Motor neuron (in vitro differentiated cells): Measurements from ENCODE around the gene CIAO3. TPM values are rescaled to one million over a fixed set of nuclear protein-coding genes. Genes with fewer than 3 reads are reported as not detected.

Experiments used
- ATAC-seq, 8 experiments: fragments of 200-7000 bp; cut with Tn5 transposase; replicated peaks in 6 of 8; 2 replicates each; pipeline ENCODE4 v1.8.0; 2021; ENCODE audit warnings: mild to moderate bottlenecking in 8 of 8, moderate library complexity in 8 of 8
- H3K27ac ChIP-seq, 2 donors: fragments of 250-450 bp; sonication (Bioruptor Pico); 2 replicates each; pipeline ENCODE4 v1.9.0; 2021; ENCODE audit warnings: antibody characterized with exemption in 2 of 2, mild to moderate bottlenecking in 2 of 2, moderate library complexity in 1 of 2
- H3K4me1 ChIP-seq, 2 donors: fragments of 250-450 bp; sonication (Bioruptor Pico); replicated peaks in 1 of 2; 2 replicates each; pipeline ENCODE4 v1.6.1; 2021; ENCODE audit warnings: antibody characterized with exemption in 2 of 2, mild to moderate bottlenecking in 2 of 2, moderate library complexity in 1 of 2
- H3K4me3 ChIP-seq, 5 donors: fragments of 250-450 bp; sonication (Bioruptor Pico); 2 replicates each; pipeline ENCODE4 v1.9.0; 2021; ENCODE audit warnings: antibody characterized with exemption in 5 of 5, mild to moderate bottlenecking in 5 of 5, moderate library complexity in 4 of 5
- WGBS, 10 experiments: fragments of 450-650 bp; shearing (Covaris generic); methylation state at CpG; one replicate each; pipeline ENCODE4 v1.0.0; 2022; 5-methylcytosine and 5-hydroxymethylcytosine counted together
- in situ Hi-C, 9 experiments: fragments of 400-800 bp; cut with MboI; loops; one replicate each; pipeline ENCODE4 v1.15.0; 2021; ENCODE audit warnings: low sequenced_read_pairs in 9 of 9, low pct_unique_long_range_greater_than_20kb in 2 of 9; ENCODE audit not compliant: unreplicated experiment in 9 of 9
- total RNA-seq, 8 experiments: library from RNA; unstranded; fragments of 300-600 nt; gene quantifications; 2 replicates each; pipeline versions ENCODE4 v1.2.3 to v1.2.4, GENCODE V29; 2022

Gene CIAO3
- total RNA-seq, 8 experiments from 2014 or later: 15.0 to 30.5 (median 24.9) TPM

DNA sequence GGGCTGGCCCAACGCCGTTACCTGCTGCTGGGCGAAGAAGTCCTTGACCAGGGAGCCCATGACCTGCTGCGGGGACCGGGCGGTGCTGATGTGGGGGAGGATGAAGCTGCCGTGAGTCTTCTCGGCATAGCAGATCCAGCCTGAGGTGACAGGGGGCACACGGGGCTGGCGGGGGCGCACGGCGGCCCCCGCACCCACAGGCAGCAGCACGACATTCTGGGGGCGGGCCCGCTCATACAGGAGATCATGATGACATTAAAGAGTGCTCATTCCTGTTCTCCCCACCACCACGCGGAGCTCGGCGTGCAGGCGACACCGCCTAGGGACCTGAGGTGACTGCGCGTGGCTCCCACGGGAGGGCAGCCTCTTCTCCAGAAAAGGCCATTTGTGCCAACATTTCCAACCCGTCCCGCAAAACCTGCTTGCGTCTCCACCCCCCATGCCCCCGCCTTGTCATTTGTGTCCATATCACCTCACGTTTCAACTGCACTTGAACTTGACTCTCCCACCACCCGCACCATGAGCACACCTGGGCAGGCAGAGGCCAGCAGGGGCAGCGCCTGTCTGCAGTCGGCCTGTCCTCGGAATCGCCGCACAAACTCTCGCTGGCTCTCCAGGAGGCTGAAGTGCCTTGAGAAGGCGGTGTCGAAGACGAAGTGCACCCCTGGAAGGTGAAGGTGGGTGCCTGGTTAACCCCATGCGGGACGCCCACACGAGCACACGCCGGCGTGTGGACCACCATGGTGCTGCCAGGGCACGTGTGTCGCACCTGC, 6.4 kb downstream of the CIAO3 start:
- WGBS, 10 experiments: 90 to 100% (median 98%) methylated on average over 2 to 14 of the region's 49 CpGs; no CpG with 5 or more reads in 4 of the 10 experiments
- in situ Hi-C loops: no loop called here
- ATAC-seq: no peak
- Histone ChIP-seq H3K4me1 (no peaks in the 10 kb centered on the region), H3K4me3 (no peak overlapping the region), H3K27ac (no peak overlapping the region)

DNA sequence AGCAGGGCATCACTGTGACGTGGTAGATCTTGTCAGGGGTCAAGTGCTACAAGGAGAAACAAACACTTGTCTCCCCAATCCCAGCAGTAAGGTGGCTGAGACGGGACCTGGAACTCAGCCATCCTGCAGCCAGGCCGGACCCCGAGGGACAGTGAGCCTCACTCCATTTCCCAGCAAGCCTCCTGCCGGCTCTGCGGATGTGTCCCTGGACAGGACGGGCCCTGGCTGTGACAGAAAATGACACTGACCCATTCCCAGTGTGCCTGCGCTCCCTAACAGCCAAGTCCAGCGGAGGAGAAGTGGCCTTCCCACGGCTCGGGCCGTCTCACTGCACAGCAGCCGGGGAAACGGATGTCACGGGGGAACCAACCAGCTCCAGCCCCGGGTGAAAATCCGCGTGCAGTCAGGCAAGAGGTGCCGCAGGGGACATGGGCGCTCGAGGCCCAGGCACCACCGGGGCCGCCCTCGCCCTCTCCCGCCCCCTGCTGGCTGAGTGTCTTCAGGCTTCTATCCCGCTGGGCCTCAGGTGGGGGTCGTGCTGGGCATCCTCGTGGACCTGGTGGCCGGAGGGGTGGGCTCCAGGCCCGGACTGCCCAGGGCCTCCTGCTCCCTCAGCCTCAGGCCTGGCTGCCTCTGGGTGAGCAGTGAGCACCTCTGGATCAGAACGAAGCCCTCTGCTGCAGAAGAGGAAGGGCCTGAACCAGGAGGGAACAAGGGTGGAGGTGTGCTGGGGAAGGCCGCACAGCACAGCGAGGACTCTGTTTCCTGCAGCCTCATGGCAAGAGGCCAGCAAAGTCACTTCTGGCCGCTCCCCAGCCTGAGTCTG, 7.2 kb downstream of the CIAO3 start:
- Histone ChIP-seq H3K4me1 (peaks cover 0 to under 1% of the 10 kb centered on the region in 2 donors), H3K4me3 (no peak overlapping the region), H3K27ac (no peak overlapping the region)
- in situ Hi-C loops: no loop called here
- ATAC-seq: peak in 6 of 8 experiments; percentile 9 to 23 (median 15)
- 73 to 94% (median 87%) methylated on average over 2 to 20 of the region's 34 CpGs; no CpG with 5 or more reads in 5 of the 10 experiments for WGBS, 10 experiments

DNA sequence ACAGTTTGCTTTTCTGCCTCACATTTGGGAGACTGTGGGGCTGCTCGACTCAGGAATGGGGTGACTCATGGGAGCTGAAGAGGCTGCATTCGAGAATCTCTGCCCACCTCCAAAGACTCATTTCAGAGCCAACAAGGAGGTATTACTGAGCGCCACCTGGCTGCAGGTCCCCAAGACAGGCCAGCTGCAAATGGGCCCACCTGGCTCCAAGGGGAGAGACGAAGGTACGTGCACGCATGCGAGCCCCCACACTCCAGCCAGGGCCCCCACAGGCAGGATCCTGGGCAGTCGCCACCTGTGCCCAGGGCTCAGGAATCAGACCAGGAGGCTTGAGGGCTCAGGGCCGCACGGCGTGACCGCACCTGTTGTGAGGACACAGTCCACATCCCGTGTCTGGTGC, 7.9 kb downstream of the CIAO3 start:
- H3K4me3 ChIP-seq: no peak overlapping the region
- no peak for ATAC-seq
- peaks cover 0 to 2% of the 10 kb centered on the region in 2 donors for H3K4me1 ChIP-seq
- no peak overlapping the region for H3K27ac ChIP-seq
- 87 to 100% (median 97%) methylated on average over 1 to 6 of the region's 13 CpGs; no CpG with 5 or more reads in 7 of the 10 experiments for WGBS, 10 experiments
- in situ Hi-C loops: no loop called here

DNA sequence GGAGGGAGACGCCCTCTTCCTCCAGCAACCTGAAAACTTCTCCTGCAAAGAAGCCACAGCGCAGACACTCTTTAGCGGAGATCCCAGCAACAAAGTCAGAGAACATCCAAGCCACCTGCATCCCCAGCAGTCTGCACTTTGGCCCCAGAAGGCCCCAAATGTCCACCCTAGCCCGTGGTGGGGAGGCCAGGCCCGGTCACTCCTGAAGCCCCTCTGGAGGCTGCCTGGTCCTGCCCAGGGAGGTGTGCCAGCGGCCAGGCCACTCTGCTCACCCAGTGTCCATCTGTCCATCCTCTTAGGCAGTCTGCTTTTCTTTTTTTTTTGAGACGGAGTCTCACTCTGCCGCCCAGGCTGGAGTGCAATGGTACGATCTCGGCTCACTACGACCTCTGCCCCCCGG, 8.5 kb downstream of the CIAO3 start:
- Histone ChIP-seq H3K27ac (no peak overlapping the region), H3K4me1 (peaks cover 0 to 2% of the 10 kb centered on the region in 2 donors), H3K4me3 (no peak overlapping the region)
- in situ Hi-C loops: no loop called here
- no peak for ATAC-seq
- 76 to 100% (median 94%) methylated on average over 2 to 9 of the region's 12 CpGs; no CpG with 5 or more reads in 5 of the 10 experiments for WGBS, 10 experiments

DNA sequence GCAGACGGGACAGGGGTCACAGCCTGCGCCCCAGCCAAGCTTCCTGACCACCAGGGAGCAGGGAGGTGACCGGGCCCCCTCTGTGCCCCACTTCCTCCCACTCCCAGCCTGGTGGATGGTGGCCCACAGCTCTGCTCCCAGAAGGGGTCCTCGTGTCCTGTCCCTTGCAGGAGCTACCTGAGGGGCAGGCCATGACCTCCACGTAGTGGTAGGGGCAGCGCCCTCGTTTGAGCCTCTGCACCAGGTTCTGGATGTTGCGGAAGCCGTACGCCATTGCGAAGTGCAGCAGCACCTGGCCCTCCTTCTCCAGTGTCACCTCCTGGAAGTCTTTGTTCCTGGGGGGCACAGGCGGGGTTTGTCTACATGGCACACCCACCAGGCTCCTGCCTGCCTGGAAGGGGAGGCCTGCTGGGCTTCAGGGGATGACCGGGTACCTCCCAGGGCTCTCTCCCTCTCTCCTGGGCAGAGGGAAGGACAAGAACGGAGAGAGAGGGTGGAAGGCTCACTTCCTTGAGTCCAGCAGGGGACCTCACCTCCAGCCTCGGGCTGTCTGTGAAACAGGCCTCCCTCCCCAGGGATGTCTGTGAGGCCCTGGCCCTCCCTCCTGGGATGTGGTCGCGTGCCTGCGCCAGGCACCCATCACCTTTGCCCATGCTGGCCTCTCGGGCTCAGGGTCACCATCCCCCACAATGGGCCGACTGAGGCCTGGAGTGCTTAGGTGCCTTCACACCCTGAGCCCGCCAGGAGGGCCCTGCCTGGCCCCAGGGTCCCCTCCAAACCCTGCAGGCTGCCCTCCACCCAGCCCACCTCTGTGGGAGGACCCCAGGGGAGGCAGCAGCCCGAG, 9.9 kb downstream of the CIAO3 start:
- Histone ChIP-seq H3K4me1 (peaks cover 0 to 6% of the 10 kb centered on the region in 2 donors), H3K4me3 (no peak overlapping the region), H3K27ac (no peak overlapping the region)
- in situ Hi-C loops: no loop called here
- no peak for ATAC-seq
- WGBS, 10 experiments: 80 to 100% (median 90%) methylated on average over 1 to 7 of the region's 22 CpGs; no CpG with 5 or more reads in 5 of the 10 experiments

DNA sequence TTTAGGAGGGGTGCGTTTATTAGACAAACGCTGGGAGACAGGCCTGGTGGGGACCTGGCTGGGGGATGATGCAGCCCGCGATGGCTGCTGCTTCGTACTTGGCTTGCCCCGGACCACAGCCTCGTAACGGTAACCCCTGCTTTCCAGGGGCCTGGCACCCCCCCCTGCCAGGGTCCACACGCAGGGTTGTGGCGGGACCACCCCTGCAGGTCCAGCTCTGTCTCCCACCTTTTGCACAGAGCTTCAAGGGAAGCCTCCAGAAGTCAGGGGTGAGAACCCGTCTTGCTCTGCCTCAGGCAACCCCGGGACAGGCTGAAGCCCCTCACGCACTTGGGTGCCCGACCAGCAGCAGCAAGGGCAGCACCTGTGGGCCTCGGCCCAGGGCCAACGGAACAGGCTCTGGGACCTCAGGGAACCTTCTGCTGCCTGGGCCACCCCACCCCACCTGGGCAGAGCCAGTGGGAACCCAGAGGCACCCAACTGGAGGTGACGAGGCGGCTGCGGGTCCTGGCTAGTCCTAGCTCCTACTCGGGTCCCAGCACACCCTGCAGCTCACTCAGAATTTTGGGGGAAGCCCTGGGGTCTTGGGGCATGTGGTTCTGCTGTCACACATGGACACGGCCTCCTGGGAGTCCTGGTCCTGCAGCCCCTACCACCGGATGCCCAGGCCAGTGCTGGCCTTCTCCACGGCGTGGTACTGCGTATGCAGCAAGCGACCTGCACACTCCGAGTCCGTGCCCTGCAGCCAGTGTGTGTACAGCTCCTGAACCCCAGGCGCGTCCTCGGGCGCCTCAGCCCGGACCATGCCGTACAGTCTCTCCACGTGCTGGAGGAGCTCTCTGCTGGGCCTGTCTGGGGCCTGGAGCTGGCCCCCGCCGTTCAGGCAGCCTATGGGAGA, 10.8 kb downstream of the CIAO3 start:
- Histone ChIP-seq H3K27ac (no peak overlapping the region), H3K4me1 (peaks cover 0 to 6% of the 10 kb centered on the region in 2 donors), H3K4me3 (no peak overlapping the region)
- no peak for ATAC-seq
- 78 to 100% (median 93%) methylated on average over 2 to 14 of the region's 37 CpGs; no CpG with 5 or more reads in 5 of the 10 experiments for WGBS, 10 experiments
- in situ Hi-C loops: no loop called here

DNA sequence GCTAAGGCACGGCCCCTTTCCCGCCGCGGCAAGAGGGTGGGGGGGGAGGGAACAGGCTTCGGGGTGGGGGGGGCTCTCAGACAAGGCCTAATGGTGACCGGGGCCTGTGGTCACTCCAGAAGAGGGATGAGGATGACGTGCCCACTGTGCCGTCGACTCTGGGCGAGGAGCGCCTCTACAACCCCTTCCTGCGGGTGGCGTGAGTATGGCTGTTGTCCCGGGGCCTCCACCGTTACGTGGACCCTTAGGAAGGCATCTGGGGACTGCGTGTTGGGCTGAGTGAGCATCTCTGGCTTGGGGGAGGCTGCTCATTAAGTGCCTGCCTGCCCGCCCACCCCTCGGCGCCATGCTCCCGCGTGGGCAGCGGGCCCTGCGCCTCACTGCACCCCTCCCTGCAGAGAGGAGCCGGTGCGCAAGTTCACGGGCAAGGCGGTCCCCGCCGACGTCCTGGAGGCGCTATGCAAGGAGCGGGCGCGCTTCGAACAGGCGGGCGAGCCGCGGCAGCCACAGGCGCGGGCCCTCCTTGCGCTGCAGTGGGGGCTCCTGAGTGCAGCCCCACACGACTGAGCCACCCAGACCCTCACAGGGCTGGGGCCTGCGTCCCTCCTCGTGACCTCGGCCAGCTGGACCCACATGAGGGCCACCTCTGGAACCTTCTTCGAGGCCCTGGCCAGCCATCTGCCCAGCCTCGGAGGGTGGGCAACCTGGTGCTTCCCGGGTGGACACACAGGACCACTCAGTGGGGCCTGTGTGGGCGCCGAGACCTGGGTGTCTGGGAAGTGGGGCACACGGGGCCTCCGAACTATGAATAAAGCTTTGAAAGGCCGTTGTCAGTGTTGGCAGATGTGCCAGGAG, 11.7 kb downstream of the CIAO3 start:
- no peak for ATAC-seq

DNA sequence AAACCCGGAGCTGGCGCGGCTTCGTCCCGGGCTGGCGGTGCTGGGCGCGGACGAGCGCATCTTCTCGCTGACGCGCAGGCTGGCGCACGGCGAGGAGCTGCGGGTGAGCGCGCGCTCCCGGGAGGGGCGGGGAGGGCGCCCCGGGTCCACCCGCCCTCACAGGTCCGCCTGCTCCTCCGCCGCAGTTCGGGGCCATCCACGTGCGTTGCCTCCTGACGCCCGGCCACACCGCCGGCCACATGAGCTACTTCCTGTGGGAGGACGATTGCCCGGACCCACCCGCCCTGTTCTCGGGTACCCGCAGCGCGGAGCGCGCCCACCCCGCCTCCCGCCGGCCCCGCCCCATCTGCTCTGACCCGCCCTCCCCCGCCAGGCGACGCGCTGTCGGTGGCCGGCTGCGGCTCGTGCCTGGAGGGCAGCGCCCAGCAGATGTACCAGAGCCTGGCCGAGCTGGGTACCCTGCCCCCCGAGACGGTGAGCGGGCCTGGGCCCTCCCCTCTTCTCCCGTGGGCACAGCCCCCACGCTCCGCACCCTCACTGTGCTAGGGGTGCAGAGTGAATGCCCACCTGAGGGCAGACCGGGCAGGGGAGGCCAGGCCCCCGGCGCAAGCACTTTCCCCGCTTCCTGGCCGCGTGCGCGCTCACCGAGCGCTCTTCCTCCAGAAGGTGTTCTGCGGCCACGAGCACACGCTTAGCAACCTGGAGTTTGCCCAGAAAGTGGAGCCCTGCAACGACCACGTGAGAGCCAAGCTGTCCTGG, 12.5 kb downstream of the CIAO3 start:
- 5% methylated on average over 11 of the region's 80 CpGs; no CpG with 5 or more reads in 9 of the 10 experiments for WGBS, 10 experiments
- in situ Hi-C loops: no loop called here
- peak; percentile 61 to 74 (median 66) for ATAC-seq
- H3K27ac ChIP-seq: peak overlapping the region; percentile 26 to 72
- peak overlapping the region; percentile 40 to 52 (median 43) for H3K4me3 ChIP-seq
- peaks cover 0 to 6% of the 10 kb centered on the region in 2 donors for H3K4me1 ChIP-seq

More for the DNA sequence above, 11.7 kb downstream of the CIAO3 start:
- WGBS, 10 experiments: 85 to 100% methylated on average over 2 to 23 of the region's 55 CpGs; no CpG with 5 or more reads in 8 of the 10 experiments
- H3K27ac ChIP-seq: no peak overlapping the region
- in situ Hi-C loops: no loop called here
- H3K4me1 ChIP-seq: peaks cover 0 to 6% of the 10 kb centered on the region in 2 donors
- peak overlapping the region in 2 of 5 donors; percentile 42 to 52 for H3K4me3 ChIP-seq

DNA sequence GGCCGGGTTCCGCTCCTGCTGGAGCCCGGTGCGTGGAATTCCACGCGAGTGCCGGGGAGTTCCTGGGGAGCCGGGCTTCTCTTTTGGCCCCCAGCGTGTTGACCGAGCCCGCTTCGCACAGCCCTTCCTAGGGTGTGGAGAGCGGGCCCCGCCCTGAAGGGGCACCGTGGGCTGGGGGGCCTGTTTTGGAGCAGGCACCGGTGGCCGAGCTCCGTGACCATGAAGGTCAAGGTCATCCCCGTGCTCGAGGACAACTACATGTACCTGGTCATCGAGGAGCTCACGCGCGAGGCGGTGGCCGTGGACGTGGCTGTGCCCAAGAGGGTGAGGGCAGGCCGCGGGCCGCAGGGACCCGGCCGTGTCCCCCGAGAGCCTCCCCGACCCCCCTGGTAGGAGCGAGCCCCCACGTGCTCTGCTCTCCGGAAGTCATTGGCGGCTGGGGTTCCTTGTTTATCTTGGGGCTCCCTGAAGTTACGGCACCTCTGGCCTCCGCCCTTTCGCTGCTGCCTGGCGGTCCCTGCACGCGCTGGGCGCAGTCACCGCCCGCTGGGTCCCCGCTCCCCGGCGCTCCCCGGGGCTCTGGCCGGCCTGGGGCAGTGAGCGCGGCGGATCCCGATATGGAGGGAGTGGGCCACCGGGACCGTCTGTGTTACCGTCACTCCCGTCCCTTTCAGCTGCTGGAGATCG, 13.4 kb downstream of the CIAO3 start:
- H3K4me1 ChIP-seq: peaks cover 0 to 6% of the 10 kb centered on the region in 2 donors
- WGBS, 10 experiments: 0% methylated on average over 4 of the region's 61 CpGs; no CpG with 5 or more reads in 9 of the 10 experiments
- peak; percentile 6 to 23 (median 11) for ATAC-seq
- H3K4me3 ChIP-seq: peak overlapping the region; percentile 40 to 52 (median 43)
- in situ Hi-C loops: no loop called here
- peak overlapping the region; percentile 26 to 72 for H3K27ac ChIP-seq
